GM12878 (cell line): ENCODE measurements around the gene REXO1. TPM values are rescaled to one million over a fixed set of nuclear protein-coding genes. Genes with fewer than 3 reads are reported as not detected.

ENCODE experiments used
- BACH1 ChIP-seq: fragments of 450-650 bp; IDR thresholded peaks from 2 replicates; pipeline ENCODE4 v1.6.1; 2017; ENCODE audit warnings: mild to moderate bottlenecking, borderline replicate concordance
- EP300 ChIP-seq, 2 experiments: fragments of 150-350 bp in 1 of 2; IDR thresholded peaks; 2 replicates each; pipeline ENCODE4 v1.6.1; 2011 to 2012; ENCODE audit warnings: low read depth in 2 of 2, low read length in 2 of 2, borderline replicate concordance in 1 of 2, improper control_type of control experiment in 1 of 2, inconsistent platforms in 1 of 2; ENCODE audit not compliant: control insufficient read depth in 1 of 2
- HDAC2 ChIP-seq: fragments of 200-600 bp; sonication (generic); IDR thresholded peaks from 2 replicates; pipeline ENCODE4 v1.6.1; 2017
- IKZF1 ChIP-seq: fragments of 450-650 bp; conservative IDR thresholded peaks from 2 replicates; pipeline ENCODE4 v1.6.1; 2017; ENCODE audit warnings: antibody characterized with exemption, mild to moderate bottlenecking
- LARP7 ChIP-seq: fragments of 450-650 bp; IDR thresholded peaks from 2 replicates; pipeline ENCODE4 v1.6.1; 2017; ENCODE audit warnings: mild to moderate bottlenecking
- MEF2A ChIP-seq: IDR thresholded peaks from 2 replicates; pipeline ENCODE4 v1.6.1; 2011; ENCODE audit warnings: low read depth, mild to moderate bottlenecking, low read length, moderate library complexity; ENCODE audit not compliant: insufficient read depth
- MEF2B ChIP-seq: fragments of 450-650 bp; IDR thresholded peaks from 2 replicates; pipeline ENCODE4 v1.6.1; 2018; ENCODE audit warnings: mild to moderate bottlenecking, moderate library complexity; ENCODE audit not compliant: partially characterized antibody, poor library complexity, severe bottlenecking
- NFYB ChIP-seq: IDR thresholded peaks from 2 replicates; pipeline ENCODE4 v1.6.1; 2011; ENCODE audit warnings: low read depth, mild to moderate bottlenecking, low read length, improper control_type of control experiment, moderate library complexity; ENCODE audit not compliant: insufficient read depth
- TBL1XR1 ChIP-seq: IDR thresholded peaks from 2 replicates; pipeline ENCODE4 v1.6.1; 2012; ENCODE audit warnings: low read depth, low read length, improper control_type of control experiment
- polyA plus RNA-seq, 11 experiments: library from polyadenylated mRNA; depleted of rRNA in 4 of 11; unstranded in 6 of 11; stranded (reverse) in 5 of 11; fragments of >200 nt; fragmentation: Nextera tagmentation in 4 of 11; fragmentation: Illumina TruSeq in 1 of 11; extraction: Ambion mirVana in 4 of 11; extraction: Trizol in 1 of 11; gene quantifications; 1 replicate in 1 of 11; 2 replicates in 10 of 11; pipeline versions ENCODE4 v1.2.1 to v1.2.3, GENCODE V29; 2011 to 2016; ENCODE audit warnings: inconsistent platforms in 2 of 11, missing spikeins in 2 of 11, low read depth in 1 of 11
- total RNA-seq, 4 experiments: library from RNA; depleted of rRNA in 3 of 4; stranded (reverse); fragments of >200 nt in 3 of 4; fragmentation: Illumina TruSeq in 1 of 4; extraction: Trizol in 1 of 4; gene quantifications; 2 replicates each; pipeline versions ENCODE4 v1.2.1 to v1.2.3, GENCODE V29; 2013 to 2021
- TF ChIP-seq, protein P1 (sequence below): IDR thresholded peaks from 2 replicates; pipeline ENCODE4 v1.6.1; 2011; ENCODE audit warnings: low read depth, low read length, improper control_type of control experiment, borderline replicate concordance
- TF ChIP-seq, protein P2 (sequence below), 3 experiments: IDR thresholded peaks in 2 of 3; conservative IDR thresholded peaks in 1 of 3; 2 replicates each; pipeline ENCODE4 v1.5.1; 2011; ENCODE audit warnings: low read depth in 3 of 3, low read length in 3 of 3, mild to moderate bottlenecking in 3 of 3, control low read depth in 2 of 3, moderate library complexity in 2 of 3, inconsistent platforms in 1 of 3, mixed read lengths in 1 of 3; ENCODE audit not compliant: control insufficient read depth in 2 of 3, insufficient read depth in 1 of 3; ENCODE audit errors: extremely low read depth in 1 of 3
- TF ChIP-seq, protein P3 (sequence below): fragments of 450-650 bp; IDR thresholded peaks from 2 replicates; pipeline ENCODE4 v1.6.1; 2017; ENCODE audit warnings: antibody characterized with exemption, mild to moderate bottlenecking, moderate library complexity
- TF ChIP-seq, protein P4 (sequence below): fragments of 450-650 bp; IDR thresholded peaks from 2 replicates; pipeline ENCODE4 v1.6.1; 2017; ENCODE audit warnings: mild to moderate bottlenecking
- TF ChIP-seq, protein P5 (sequence below): fragments of 450-650 bp; IDR thresholded peaks from 2 replicates; pipeline ENCODE4 v1.6.1; 2016; ENCODE audit warnings: mild to moderate bottlenecking, moderate library complexity, borderline replicate concordance

Gene REXO1
- total and polyA plus RNA-seq, 10 of the 15 experiments (the other 5 are each of a cell fraction or from before 2014, with no cell fraction given), result 0.03 to 45.2 (median 8.4) TPM

DNA sequence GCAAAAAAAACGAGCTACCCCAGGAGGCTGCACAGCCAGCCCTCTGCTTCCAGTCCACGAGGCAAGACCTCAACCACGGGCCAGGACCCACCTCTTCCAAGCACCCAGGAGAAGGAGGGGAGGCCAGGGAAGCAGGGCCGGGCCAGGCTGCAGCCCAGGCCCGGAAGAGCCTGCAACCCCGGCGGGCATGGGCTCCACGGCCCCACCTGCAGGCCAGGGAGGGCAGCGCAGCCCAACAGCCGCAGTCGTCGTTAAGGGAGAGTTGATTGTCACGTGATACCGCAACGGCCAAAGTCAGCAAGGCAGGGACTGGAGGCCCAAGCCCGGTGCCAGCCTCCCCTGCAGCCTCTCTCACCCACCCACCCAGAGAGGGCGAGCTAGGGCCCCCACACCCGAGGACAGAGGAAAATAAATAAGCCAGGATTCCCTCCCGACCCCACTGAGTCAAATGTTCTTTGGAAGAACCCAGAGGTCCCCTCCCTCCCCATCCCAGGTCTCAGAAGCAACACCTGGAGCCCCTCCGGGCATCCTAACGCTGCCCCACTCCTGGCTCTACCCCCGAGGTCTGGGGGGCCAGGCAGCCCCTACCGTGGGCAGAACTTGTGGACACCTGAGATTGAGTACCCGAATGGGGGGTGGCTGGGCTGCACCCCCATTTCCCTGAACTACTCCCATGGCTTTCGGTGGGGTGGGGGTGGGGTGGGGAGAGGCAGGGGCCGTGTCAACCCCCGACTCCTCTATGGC, 5.2 kb upstream of the REXO1 start (continued):
- TF ChIP-seq EP300 (IDR thresholded peaks at IDR 0.05; ENCODE audit: borderline replicate concordance in 1 of 2, control insufficient read depth in 1 of 2, low read depth in 2 of 2, low read length in 2 of 2) (no peak), MEF2A (no peak), MEF2B (peak; percentile 15), HDAC2 (no peak), LARP7 (no peak), TBL1XR1 (peak; percentile 52; the same call in 1 of the 2 replicates), NFYB (no peak), BACH1 (peak; percentile 31; the same call in 1 of the 2 replicates), IKZF1 (peak; percentile 39; the same call in 1 of the 2 replicates)
- TF ChIP-seq, protein P1, sequence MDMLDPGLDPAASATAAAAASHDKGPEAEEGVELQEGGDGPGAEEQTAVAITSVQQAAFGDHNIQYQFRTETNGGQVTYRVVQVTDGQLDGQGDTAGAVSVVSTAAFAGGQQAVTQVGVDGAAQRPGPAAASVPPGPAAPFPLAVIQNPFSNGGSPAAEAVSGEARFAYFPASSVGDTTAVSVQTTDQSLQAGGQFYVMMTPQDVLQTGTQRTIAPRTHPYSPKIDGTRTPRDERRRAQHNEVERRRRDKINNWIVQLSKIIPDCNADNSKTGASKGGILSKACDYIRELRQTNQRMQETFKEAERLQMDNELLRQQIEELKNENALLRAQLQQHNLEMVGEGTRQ, result peak; percentile 70
- TF ChIP-seq, protein P2, sequence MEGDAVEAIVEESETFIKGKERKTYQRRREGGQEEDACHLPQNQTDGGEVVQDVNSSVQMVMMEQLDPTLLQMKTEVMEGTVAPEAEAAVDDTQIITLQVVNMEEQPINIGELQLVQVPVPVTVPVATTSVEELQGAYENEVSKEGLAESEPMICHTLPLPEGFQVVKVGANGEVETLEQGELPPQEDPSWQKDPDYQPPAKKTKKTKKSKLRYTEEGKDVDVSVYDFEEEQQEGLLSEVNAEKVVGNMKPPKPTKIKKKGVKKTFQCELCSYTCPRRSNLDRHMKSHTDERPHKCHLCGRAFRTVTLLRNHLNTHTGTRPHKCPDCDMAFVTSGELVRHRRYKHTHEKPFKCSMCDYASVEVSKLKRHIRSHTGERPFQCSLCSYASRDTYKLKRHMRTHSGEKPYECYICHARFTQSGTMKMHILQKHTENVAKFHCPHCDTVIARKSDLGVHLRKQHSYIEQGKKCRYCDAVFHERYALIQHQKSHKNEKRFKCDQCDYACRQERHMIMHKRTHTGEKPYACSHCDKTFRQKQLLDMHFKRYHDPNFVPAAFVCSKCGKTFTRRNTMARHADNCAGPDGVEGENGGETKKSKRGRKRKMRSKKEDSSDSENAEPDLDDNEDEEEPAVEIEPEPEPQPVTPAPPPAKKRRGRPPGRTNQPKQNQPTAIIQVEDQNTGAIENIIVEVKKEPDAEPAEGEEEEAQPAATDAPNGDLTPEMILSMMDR (IDR thresholded peaks at IDR 0.05 in 2 of 3, conservative IDR thresholded peaks at IDR 0.05 in 1 of 3; ENCODE audit: control insufficient read depth in 2 of 3, extremely low read depth in 1 of 3, insufficient read depth in 1 of 3, low read depth in 3 of 3, low read length in 3 of 3), result peak; percentile 91 to 97 (median 93)
- TF ChIP-seq, protein P3, sequence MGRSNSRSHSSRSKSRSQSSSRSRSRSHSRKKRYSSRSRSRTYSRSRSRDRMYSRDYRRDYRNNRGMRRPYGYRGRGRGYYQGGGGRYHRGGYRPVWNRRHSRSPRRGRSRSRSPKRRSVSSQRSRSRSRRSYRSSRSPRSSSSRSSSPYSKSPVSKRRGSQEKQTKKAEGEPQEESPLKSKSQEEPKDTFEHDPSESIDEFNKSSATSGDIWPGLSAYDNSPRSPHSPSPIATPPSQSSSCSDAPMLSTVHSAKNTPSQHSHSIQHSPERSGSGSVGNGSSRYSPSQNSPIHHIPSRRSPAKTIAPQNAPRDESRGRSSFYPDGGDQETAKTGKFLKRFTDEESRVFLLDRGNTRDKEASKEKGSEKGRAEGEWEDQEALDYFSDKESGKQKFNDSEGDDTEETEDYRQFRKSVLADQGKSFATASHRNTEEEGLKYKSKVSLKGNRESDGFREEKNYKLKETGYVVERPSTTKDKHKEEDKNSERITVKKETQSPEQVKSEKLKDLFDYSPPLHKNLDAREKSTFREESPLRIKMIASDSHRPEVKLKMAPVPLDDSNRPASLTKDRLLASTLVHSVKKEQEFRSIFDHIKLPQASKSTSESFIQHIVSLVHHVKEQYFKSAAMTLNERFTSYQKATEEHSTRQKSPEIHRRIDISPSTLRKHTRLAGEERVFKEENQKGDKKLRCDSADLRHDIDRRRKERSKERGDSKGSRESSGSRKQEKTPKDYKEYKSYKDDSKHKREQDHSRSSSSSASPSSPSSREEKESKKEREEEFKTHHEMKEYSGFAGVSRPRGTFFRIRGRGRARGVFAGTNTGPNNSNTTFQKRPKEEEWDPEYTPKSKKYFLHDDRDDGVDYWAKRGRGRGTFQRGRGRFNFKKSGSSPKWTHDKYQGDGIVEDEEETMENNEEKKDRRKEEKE, result no peak
- TF ChIP-seq, protein P4, sequence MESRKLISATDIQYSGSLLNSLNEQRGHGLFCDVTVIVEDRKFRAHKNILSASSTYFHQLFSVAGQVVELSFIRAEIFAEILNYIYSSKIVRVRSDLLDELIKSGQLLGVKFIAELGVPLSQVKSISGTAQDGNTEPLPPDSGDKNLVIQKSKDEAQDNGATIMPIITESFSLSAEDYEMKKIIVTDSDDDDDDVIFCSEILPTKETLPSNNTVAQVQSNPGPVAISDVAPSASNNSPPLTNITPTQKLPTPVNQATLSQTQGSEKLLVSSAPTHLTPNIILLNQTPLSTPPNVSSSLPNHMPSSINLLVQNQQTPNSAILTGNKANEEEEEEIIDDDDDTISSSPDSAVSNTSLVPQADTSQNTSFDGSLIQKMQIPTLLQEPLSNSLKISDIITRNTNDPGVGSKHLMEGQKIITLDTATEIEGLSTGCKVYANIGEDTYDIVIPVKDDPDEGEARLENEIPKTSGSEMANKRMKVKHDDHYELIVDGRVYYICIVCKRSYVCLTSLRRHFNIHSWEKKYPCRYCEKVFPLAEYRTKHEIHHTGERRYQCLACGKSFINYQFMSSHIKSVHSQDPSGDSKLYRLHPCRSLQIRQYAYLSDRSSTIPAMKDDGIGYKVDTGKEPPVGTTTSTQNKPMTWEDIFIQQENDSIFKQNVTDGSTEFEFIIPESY, result no peak
- TF ChIP-seq, protein P5, sequence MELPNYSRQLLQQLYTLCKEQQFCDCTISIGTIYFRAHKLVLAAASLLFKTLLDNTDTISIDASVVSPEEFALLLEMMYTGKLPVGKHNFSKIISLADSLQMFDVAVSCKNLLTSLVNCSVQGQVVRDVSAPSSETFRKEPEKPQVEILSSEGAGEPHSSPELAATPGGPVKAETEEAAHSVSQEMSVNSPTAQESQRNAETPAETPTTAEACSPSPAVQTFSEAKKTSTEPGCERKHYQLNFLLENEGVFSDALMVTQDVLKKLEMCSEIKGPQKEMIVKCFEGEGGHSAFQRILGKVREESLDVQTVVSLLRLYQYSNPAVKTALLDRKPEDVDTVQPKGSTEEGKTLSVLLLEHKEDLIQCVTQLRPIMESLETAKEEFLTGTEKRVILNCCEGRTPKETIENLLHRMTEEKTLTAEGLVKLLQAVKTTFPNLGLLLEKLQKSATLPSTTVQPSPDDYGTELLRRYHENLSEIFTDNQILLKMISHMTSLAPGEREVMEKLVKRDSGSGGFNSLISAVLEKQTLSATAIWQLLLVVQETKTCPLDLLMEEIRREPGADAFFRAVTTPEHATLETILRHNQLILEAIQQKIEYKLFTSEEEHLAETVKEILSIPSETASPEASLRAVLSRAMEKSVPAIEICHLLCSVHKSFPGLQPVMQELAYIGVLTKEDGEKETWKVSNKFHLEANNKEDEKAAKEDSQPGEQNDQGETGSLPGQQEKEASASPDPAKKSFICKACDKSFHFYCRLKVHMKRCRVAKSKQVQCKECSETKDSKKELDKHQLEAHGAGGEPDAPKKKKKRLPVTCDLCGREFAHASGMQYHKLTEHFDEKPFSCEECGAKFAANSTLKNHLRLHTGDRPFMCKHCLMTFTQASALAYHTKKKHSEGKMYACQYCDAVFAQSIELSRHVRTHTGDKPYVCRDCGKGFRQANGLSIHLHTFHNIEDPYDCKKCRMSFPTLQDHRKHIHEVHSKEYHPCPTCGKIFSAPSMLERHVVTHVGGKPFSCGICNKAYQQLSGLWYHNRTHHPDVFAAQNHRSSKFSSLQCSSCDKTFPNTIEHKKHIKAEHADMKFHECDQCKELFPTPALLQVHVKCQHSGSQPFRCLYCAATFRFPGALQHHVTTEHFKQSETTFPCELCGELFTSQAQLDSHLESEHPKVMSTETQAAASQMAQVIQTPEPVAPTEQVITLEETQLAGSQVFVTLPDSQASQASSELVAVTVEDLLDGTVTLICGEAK, result no peak
